ENCODE data around the gene POU2F1. TPM values are rescaled to one million over a fixed set of nuclear protein-coding genes. Genes with fewer than 3 reads are reported as not detected.

Gene POU2F1
- total RNA-seq, 2 experiments from 2014 or later, result 18.7 to 52.3 TPM

- BruUV-seq (replicated peaks), result no TSS peak
- H3K9me2 ChIP-seq (ENCODE audit: insufficient read depth, low read length), result no peaks in the 10 kb centered on the region
- CTCF ChIA-PET (ENCODE audit: unreplicated experiment), result interaction anchor here (0.5 to 1.9 kb wide), 7 partner anchors 8 to 182 kb away, joined by 3 to 5 read pairs (median 4); no protein-coding TSS in a partner anchor
- intact Hi-C loops (cut with micrococcal nuclease; ENCODE audit: unreplicated experiment), result no loop called here
- H3K27ac ChIP-seq (ENCODE audit: low read depth, low read length, poor library complexity, severe bottlenecking), result peak overlapping the region; percentile 41
- H3K4me1 ChIP-seq (ENCODE audit: insufficient read depth, low read length, poor library complexity, severe bottlenecking), result peaks cover 49% of the 10 kb centered on the region
- peak overlapping the region; percentile 99 for H2AFZ ChIP-seq (ENCODE audit: low read length)
- H3K9me3 ChIP-seq (ENCODE audit: low read length), result no peaks in the 10 kb centered on the region
- H3K36me3 ChIP-seq (ENCODE audit: insufficient read depth, low read length), result no peaks in the 10 kb centered on the region
- H3K4me2 ChIP-seq (ENCODE audit: low read length), result peak overlapping the region; percentile 81
- POLR2A ChIA-PET, result interaction anchor here (0.6 to 2.4 kb wide), 22 partner anchors 8 to 542 kb away, joined by 3 to 15 read pairs (median 4); partner anchors contain the start of genes CREG1 and POU2F1
- TF ChIP-seq EZH2phosphoT487 (IDR thresholded peaks at IDR 0.05; ENCODE audit: borderline replicate concordance, low read depth, low read length) (no peak), CTCF (conservative IDR thresholded peaks at IDR 0.05; ENCODE audit: low read length) (no peak; the same call in 1 of the 2 replicates)
- no peaks in the 10 kb centered on the region for H4K20me1 ChIP-seq (ENCODE audit: insufficient read depth, low read length)
- peak; percentile 80 for DNase-seq (ENCODE audit: low spot score)
- peak overlapping the region; percentile 46 for H3K4me3 ChIP-seq (ENCODE audit: low read depth, low read length, poor library complexity, severe bottlenecking)
- H3K79me2 ChIP-seq (ENCODE audit: insufficient read depth, low read depth, low read length), result no peaks in the 10 kb centered on the region
Observed at GRCh38 chr1:167447521-167448136, 226.9 kb downstream of the POU2F1 start.

GRCh38 chr1:167450843-167451242 is 230.2 kb downstream of the POU2F1 start:
- POLR2A ChIA-PET, result interaction anchor here (0.7 to 2.0 kb wide), 8 partner anchors 12 to 519 kb away, joined by 3 to 6 read pairs (median 4); no protein-coding TSS in a partner anchor
- Histone ChIP-seq H3K36me3 (ENCODE audit: insufficient read depth, low read length) (no peaks in the 10 kb centered on the region), H3K4me2 (ENCODE audit: low read length) (peak overlapping the region; percentile 63), H3K79me2 (ENCODE audit: insufficient read depth, low read depth, low read length) (no peaks in the 10 kb centered on the region), H3K9me2 (ENCODE audit: insufficient read depth, low read length) (no peaks in the 10 kb centered on the region), H3K9me3 (ENCODE audit: low read length) (no peaks in the 10 kb centered on the region), H4K20me1 (ENCODE audit: insufficient read depth, low read length) (no peaks in the 10 kb centered on the region), H3K27ac (ENCODE audit: low read depth, low read length, poor library complexity, severe bottlenecking) (no peak overlapping the region), H2AFZ (ENCODE audit: low read length) (peak overlapping the region; percentile 75), H3K4me3 (ENCODE audit: low read depth, low read length, poor library complexity, severe bottlenecking) (peak overlapping the region; percentile 24), H3K4me1 (ENCODE audit: insufficient read depth, low read length, poor library complexity, severe bottlenecking) (peaks cover 65% of the 10 kb centered on the region)
- TF ChIP-seq EZH2phosphoT487 (IDR thresholded peaks at IDR 0.05; ENCODE audit: borderline replicate concordance, low read depth, low read length) (no peak), CTCF (conservative IDR thresholded peaks at IDR 0.05; ENCODE audit: low read length) (no peak)
- CTCF ChIA-PET (ENCODE audit: unreplicated experiment), result no interaction called here
- BruUV-seq (replicated peaks), result no TSS peak
- intact Hi-C loops (cut with micrococcal nuclease; ENCODE audit: unreplicated experiment), result no loop called here
- peak; percentile 59 for DNase-seq (ENCODE audit: low spot score)

GRCh38 chr1:167452483-167452882 is 231.8 kb downstream of the POU2F1 start:
- no TSS peak for BruUV-seq (replicated peaks)
- H3K27ac ChIP-seq (ENCODE audit: low read depth, low read length, poor library complexity, severe bottlenecking), result no peak overlapping the region
- peak overlapping the region; percentile 26; the same call in 1 of the 2 replicates for H3K4me2 ChIP-seq (ENCODE audit: low read length)
- no peak for DNase-seq (ENCODE audit: low spot score)
- peaks cover 63% of the 10 kb centered on the region for H3K4me1 ChIP-seq (ENCODE audit: insufficient read depth, low read length, poor library complexity, severe bottlenecking)
- intact Hi-C loops (cut with micrococcal nuclease; ENCODE audit: unreplicated experiment), result no loop called here
- no peak overlapping the region for H3K4me3 ChIP-seq (ENCODE audit: low read depth, low read length, poor library complexity, severe bottlenecking)
- H3K36me3 ChIP-seq (ENCODE audit: insufficient read depth, low read length), result no peaks in the 10 kb centered on the region
- POLR2A ChIA-PET, result interaction anchor here (0.7 kb wide), 1 partner anchor 12 kb away, joined by 6 read pairs; no protein-coding TSS in a partner anchor
- H2AFZ ChIP-seq (ENCODE audit: low read length), result 0 out of 2 replicates have a peak overlapping the region, but pooled peaks have one; percentile 25
- no peaks in the 10 kb centered on the region for H3K9me3 ChIP-seq (ENCODE audit: low read length)
- no peaks in the 10 kb centered on the region for H4K20me1 ChIP-seq (ENCODE audit: insufficient read depth, low read length)
- no peaks in the 10 kb centered on the region for H3K79me2 ChIP-seq (ENCODE audit: insufficient read depth, low read depth, low read length)
- TF ChIP-seq EZH2phosphoT487 (IDR thresholded peaks at IDR 0.05; ENCODE audit: borderline replicate concordance, low read depth, low read length) (no peak), CTCF (conservative IDR thresholded peaks at IDR 0.05; ENCODE audit: low read length) (no peak)
- no peaks in the 10 kb centered on the region for H3K9me2 ChIP-seq (ENCODE audit: insufficient read depth, low read length)
- CTCF ChIA-PET (ENCODE audit: unreplicated experiment), result no interaction called here
